GM10266 (cell line): ENCODE data around the gene ZNF200.

Experiments used
- DNase-seq: peaks from one replicate; pipeline ENCODE4 v3.0.0; 2012; ENCODE audit errors: extremely low spot score
- TF ChIP-seq, protein P1 (sequence below): IDR thresholded peaks from 2 replicates; pipeline ENCODE4 v1.5.1; 2012; ENCODE audit warnings: mild to moderate bottlenecking, low read depth; ENCODE audit not compliant: control insufficient read depth, insufficient read depth; ENCODE audit errors: missing control alignments

Gene ZNF200

DNA sequence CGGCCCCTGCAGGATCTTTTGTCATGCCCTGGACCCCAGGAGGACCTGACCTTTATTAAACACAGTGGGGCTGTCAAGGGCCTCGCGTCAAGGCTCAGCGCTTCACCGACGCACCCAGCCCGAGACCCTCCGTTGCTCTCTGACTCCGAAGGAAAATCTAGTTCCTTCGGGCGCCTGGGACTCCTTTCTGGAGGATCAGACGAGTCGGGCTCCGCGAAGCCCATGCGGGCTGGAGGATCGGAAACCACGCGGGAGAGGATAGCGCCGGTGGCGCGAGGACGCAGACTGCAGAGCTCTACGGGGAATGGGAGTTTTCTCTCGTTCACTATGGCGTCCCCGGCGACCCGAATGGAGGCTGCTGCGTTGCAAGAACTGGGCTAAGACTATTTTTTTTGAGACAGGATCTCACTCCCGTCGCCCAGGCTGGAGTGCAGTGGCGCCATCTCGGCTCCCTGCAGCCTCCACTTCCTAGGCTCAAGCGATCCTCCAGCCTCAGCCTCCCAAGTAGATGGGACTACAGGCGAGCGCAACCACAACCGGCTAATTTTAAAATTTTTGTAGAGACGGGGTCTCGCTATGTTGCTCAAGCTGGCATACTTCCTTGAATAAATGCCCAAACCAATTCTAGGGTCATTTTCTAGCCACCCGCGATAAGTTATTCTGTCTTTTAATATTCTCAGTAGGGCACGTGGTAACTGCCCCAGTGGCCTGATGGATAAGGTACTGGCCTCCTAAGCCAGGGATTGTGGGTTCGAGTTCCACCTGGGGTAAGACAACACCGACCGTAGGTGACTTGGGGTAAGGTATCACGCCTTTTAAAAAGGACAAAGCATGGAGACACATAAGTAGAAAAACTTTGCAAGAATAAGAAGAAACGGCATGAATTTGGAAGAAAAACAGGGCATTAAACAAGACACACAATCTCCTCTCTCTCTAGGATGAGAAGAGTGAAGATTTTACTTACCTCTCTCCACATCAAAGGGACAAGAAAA is 41.4 kb downstream of the ZNF200 start:
- TF ChIP-seq, protein P1, sequence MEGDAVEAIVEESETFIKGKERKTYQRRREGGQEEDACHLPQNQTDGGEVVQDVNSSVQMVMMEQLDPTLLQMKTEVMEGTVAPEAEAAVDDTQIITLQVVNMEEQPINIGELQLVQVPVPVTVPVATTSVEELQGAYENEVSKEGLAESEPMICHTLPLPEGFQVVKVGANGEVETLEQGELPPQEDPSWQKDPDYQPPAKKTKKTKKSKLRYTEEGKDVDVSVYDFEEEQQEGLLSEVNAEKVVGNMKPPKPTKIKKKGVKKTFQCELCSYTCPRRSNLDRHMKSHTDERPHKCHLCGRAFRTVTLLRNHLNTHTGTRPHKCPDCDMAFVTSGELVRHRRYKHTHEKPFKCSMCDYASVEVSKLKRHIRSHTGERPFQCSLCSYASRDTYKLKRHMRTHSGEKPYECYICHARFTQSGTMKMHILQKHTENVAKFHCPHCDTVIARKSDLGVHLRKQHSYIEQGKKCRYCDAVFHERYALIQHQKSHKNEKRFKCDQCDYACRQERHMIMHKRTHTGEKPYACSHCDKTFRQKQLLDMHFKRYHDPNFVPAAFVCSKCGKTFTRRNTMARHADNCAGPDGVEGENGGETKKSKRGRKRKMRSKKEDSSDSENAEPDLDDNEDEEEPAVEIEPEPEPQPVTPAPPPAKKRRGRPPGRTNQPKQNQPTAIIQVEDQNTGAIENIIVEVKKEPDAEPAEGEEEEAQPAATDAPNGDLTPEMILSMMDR, result no peak
- DNase-seq, result no peak

GRCh38 chr16:3192476-3193019 is 42.4 kb downstream of the ZNF200 start:
- TF ChIP-seq, protein P1, result no peak
- DNase-seq, result no peak

- peak; percentile 73 for DNase-seq
- TF ChIP-seq, protein P1, result no peak
These were observed 44.0 kb downstream of the ZNF200 start for GRCh38 chr16:3190949-3191353.

DNA sequence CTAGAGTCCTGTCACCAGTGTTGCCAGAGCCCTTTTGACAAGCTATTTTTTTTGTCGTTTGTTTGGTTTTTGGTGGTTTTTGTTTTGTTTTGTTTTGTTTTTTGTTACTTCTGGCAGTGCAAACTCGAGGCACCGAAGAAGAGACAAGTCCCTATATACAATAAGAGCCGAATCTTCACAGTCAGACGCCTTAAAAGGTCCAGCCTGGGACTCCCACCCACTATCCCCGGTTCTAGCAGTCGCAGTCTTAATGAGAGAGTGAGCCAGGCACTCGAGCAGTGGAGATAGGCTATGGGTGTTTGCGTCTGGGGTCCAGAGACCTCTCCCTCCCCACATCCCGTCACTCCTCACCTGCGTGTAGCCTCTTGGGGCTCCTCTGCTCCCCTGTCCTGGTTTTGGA is 45.1 kb downstream of the ZNF200 start:
- TF ChIP-seq, protein P1, result no peak
- no peak for DNase-seq

- peak; percentile 78 for DNase-seq
- TF ChIP-seq, protein P1, result no peak
These were observed 45.8 kb downstream of the ZNF200 start for GRCh38 chr16:3188925-3189825.

DNA sequence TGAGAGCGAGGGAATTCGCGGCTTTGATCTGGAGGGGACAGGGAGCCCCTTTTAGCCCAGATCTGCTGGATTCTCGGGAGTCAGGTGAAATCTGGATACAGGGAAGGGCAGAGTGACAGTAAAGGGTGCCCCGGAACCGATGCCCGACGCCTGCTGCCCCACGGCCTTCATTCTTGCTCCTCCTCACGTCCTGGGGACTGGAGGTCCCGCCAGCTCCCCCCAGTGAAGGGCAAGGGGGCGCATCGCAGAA is 46.4 kb downstream of the ZNF200 start:
- no peak for DNase-seq
- TF ChIP-seq, protein P1, result no peak
